ENCODE data around the gene TBC1D9B. TPM values are rescaled to one million over a fixed set of nuclear protein-coding genes. Genes with fewer than 3 reads are reported as not detected.

The TBC1D9B gene
- total and polyA plus RNA-seq, 2 donors (not counting 1 experiment from before 2014, with no cell fraction given), result 48.7 to 50.4 TPM

DNA sequence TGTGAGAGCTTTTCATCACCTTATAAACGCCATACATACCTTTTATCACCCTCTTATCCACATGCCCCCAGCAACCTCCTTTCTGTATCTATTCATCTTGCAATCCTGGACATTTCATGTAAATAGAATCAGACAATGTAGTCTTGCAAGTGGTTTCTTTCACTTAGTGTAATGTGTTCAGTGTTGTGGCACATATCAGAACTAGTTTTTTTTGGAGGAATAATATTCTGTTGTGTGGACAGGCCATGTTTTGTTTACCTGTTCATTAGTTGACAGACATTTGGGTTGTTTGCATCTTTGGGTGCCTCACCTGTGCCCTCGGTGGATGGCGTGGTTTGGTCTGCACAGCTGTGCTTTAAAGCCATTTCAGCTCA, 85.7 kb downstream of the TBC1D9B start:
- Histone ChIP-seq H4K20me1 (ENCODE audit: control insufficient read depth, extremely low read depth, insufficient read depth, low read length) (peaks cover 8% of the 10 kb centered on the region), H3K27ac (ENCODE audit: insufficient read depth, low read length) (peak overlapping the region; percentile 79), H3K9ac (ENCODE audit: insufficient read depth, low read length) (peak overlapping the region; percentile 13), H3K79me2 (ENCODE audit: control insufficient read depth, insufficient read depth, low read length) (peaks cover 54% of the 10 kb centered on the region), H3K27me3 (ENCODE audit: control insufficient read depth, insufficient read depth, low read length) (no peaks in the 10 kb centered on the region), H3K9me3 (ENCODE audit: control insufficient read depth, insufficient read depth, low read depth, low read length) (no peaks in the 10 kb centered on the region), H3K4me2 (ENCODE audit: extremely low read depth, insufficient read depth, low read length) (peak overlapping the region; percentile 86), H3K4me3 (replicated peaks in 1 of 4; ENCODE audit: control extremely low read depth in 1 of 4, insufficient read depth in 1 of 4, low read depth in 3 of 4, low read length in 4 of 4) (peak overlapping the region; percentile 85 to 100 (median 90)), H3K36me3 (ENCODE audit: control insufficient read depth, insufficient read depth, low read length) (peaks cover 37% of the 10 kb centered on the region), H3K4me1 (ENCODE audit: control insufficient read depth, extremely low read depth, insufficient read depth, low read length) (peaks cover 39% of the 10 kb centered on the region), H2AFZ (ENCODE audit: low read length) (no peak overlapping the region)
- TF ChIP-seq EZH2 (IDR thresholded peaks at IDR 0.05; ENCODE audit: low read length, missing control alignments), result no peak
- no peak for DNase-seq (ENCODE audit: low read depth in 2 of 2)

DNA sequence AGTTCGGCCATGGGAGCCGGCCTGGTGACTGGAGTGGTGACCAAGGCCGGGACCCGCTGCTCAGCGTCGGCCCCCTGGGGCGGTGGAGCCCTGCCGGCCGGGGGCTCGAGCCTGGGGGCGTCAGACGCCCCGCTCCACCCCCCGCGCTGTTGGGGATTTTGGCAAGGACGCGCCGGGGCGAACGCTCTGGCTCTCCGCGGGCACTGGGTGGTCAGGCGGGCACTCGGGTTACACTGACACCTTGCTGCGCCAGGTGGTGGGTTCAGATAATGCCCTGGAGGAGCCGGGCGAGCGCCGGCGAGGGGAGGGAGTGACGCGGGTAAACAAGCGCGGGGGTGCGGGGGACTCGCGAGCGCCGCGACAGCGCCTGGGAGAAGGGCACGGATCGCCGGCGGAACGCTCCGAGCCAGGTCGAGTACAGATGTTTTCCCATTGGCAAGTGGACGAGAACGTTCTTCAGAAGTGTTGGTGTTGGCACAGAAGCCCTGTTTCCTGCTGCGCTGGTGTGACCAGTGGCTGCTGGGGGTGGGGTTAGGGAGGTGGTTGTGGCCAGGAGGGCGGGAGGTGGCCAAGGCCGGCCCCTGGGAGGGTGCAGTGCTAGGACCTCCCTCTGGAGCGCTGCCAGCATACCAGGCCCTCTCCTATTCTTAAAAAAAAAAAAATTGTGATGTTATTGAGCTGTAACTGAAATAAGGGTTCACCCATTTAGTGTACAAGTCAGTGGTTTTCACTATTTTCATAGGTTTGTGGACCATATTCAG, 86.2 kb downstream of the TBC1D9B start:
- H3K4me2 ChIP-seq (ENCODE audit: extremely low read depth, insufficient read depth, low read length), result peak overlapping the region; percentile 86
- TF ChIP-seq EZH2 (IDR thresholded peaks at IDR 0.05; ENCODE audit: low read length, missing control alignments), result no peak
- TF ChIP-seq, protein P1, sequence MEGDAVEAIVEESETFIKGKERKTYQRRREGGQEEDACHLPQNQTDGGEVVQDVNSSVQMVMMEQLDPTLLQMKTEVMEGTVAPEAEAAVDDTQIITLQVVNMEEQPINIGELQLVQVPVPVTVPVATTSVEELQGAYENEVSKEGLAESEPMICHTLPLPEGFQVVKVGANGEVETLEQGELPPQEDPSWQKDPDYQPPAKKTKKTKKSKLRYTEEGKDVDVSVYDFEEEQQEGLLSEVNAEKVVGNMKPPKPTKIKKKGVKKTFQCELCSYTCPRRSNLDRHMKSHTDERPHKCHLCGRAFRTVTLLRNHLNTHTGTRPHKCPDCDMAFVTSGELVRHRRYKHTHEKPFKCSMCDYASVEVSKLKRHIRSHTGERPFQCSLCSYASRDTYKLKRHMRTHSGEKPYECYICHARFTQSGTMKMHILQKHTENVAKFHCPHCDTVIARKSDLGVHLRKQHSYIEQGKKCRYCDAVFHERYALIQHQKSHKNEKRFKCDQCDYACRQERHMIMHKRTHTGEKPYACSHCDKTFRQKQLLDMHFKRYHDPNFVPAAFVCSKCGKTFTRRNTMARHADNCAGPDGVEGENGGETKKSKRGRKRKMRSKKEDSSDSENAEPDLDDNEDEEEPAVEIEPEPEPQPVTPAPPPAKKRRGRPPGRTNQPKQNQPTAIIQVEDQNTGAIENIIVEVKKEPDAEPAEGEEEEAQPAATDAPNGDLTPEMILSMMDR (conservative IDR thresholded peaks at IDR 0.05 in 1 of 2, IDR thresholded peaks at IDR 0.05 in 1 of 2; ENCODE audit: low read depth in 1 of 2, low read length in 2 of 2), result no peak
- H2AFZ ChIP-seq (ENCODE audit: low read length), result no peak overlapping the region
- peak overlapping the region; percentile 79 for H3K27ac ChIP-seq (ENCODE audit: insufficient read depth, low read length)
- H3K9me3 ChIP-seq (ENCODE audit: control insufficient read depth, insufficient read depth, low read depth, low read length), result no peaks in the 10 kb centered on the region
- H4K20me1 ChIP-seq (ENCODE audit: control insufficient read depth, extremely low read depth, insufficient read depth, low read length), result peaks cover 8% of the 10 kb centered on the region
- peak overlapping the region; percentile 85 to 100 (median 90) for H3K4me3 ChIP-seq (replicated peaks in 1 of 4; ENCODE audit: control extremely low read depth in 1 of 4, insufficient read depth in 1 of 4, low read depth in 3 of 4, low read length in 4 of 4)
- peaks cover 39% of the 10 kb centered on the region for H3K4me1 ChIP-seq (ENCODE audit: control insufficient read depth, extremely low read depth, insufficient read depth, low read length)
- peak overlapping the region; percentile 93 for H3K9ac ChIP-seq (ENCODE audit: insufficient read depth, low read length)
- peaks cover 52% of the 10 kb centered on the region for H3K79me2 ChIP-seq (ENCODE audit: control insufficient read depth, insufficient read depth, low read length)
- H3K36me3 ChIP-seq (ENCODE audit: control insufficient read depth, insufficient read depth, low read length), result peaks cover 33% of the 10 kb centered on the region
- DNase-seq (ENCODE audit: low read depth in 2 of 2), result peak; percentile 93 to 95
- no peaks in the 10 kb centered on the region for H3K27me3 ChIP-seq (ENCODE audit: control insufficient read depth, insufficient read depth, low read length)

DNA sequence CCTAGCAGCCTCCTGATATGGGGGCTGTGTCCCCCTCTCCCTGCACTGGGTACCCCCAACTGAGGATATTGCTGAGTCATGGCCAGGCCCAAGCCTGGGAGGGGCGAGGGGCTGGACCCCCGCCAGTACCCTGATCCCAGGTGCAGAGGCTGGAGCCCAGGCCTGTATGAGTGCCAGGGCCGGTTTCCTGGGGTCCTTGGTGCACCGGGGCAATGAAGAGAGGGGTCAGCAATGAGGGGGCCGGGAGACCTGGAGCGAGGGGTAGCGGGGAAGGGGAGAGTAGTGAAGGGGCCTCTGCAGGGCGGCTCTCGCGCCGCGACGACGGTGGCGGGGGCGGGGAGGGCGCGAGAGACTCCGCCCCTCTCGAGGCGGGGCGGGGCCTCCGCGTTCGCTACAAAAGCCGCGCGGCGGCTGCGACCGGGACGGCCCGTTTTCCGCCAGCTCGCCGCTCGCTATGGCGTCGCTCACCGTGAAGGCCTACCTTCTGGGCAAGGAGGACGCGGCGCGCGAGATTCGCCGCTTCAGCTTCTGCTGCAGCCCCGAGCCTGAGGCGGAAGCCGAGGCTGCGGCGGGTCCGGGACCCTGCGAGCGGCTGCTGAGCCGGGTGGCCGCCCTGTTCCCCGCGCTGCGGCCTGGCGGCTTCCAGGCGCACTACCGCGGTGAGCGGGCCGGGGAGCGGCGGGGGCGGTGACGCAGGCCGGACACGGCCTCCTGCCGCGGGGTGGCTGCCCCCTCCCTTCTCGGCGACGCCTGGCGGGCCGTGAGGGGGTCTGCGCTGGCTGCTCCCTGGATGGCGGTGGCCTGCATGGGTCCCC, 87.0 kb downstream of the TBC1D9B start, which contains the start of gene SQSTM1:
Gene SQSTM1 (plus strand): TSS at position 423 of the 815 bp plus-strand sequence. CDS start 32 bp downstream, at position 455.
- Histone ChIP-seq H3K27ac (ENCODE audit: insufficient read depth, low read length) (peak within 1 kb of the TSS; percentile 79), H3K27me3 (ENCODE audit: control insufficient read depth, insufficient read depth, low read length) (no peaks in the 10 kb centered on the region), H3K4me2 (ENCODE audit: extremely low read depth, insufficient read depth, low read length) (peak within 1 kb of the TSS; percentile 44), H4K20me1 (ENCODE audit: control insufficient read depth, extremely low read depth, insufficient read depth, low read length) (peaks cover 8% of the 10 kb centered on the region), H3K9me3 (ENCODE audit: control insufficient read depth, insufficient read depth, low read depth, low read length) (no peaks in the 10 kb centered on the region), H3K9ac (ENCODE audit: insufficient read depth, low read length) (peak within 1 kb of the TSS; percentile 93), H3K4me1 (ENCODE audit: control insufficient read depth, extremely low read depth, insufficient read depth, low read length) (peaks cover 39% of the 10 kb centered on the region), H3K4me3 (replicated peaks in 1 of 4; ENCODE audit: control extremely low read depth in 1 of 4, insufficient read depth in 1 of 4, low read depth in 3 of 4, low read length in 4 of 4) (peak within 1 kb of the TSS; percentile 85 to 100 (median 90)), H2AFZ (ENCODE audit: low read length) (no peak within 1 kb of the TSS), H3K79me2 (ENCODE audit: control insufficient read depth, insufficient read depth, low read length) (peaks cover 49% of the 10 kb centered on the region), H3K36me3 (ENCODE audit: control insufficient read depth, insufficient read depth, low read length) (peaks cover 29% of the 10 kb centered on the region)
- no peak for TF ChIP-seq EZH2 (IDR thresholded peaks at IDR 0.05; ENCODE audit: low read length, missing control alignments)
- TF ChIP-seq, protein P1 (conservative IDR thresholded peaks at IDR 0.05 in 1 of 2, IDR thresholded peaks at IDR 0.05 in 1 of 2; ENCODE audit: low read depth in 1 of 2, low read length in 2 of 2), result no peak
- DNase-seq (ENCODE audit: low read depth in 2 of 2), result peak; percentile 70 to 83
